Spleen (tissue), 7 donors: ENCODE measurements around the gene MC1R.

ENCODE experiments used
- CTCF ChIP-seq, 11 experiments: fragments of 200-600 bp in 7 of 11; fragments of 450-650 bp in 4 of 11; sonication (generic) in 4 of 11; IDR thresholded peaks in 8 of 11; conservative IDR thresholded peaks in 3 of 11; 1 replicate in 7 of 11; 2 replicates in 4 of 11; pipeline versions ENCODE4 v1.4.0 to v1.8.0; 2016 to 2021; ENCODE audit warnings: antibody characterized with exemption in 11 of 11, inconsistent platforms in 4 of 11, mild to moderate bottlenecking in 1 of 11
- POLR2A ChIP-seq, 3 donors: fragments of 450-650 bp; IDR thresholded peaks; one replicate each; pipeline ENCODE4 v1.5.1; 2017; ENCODE audit warnings: antibody characterized with exemption in 3 of 3, mild to moderate bottlenecking in 1 of 3
- POLR2AphosphoS5 ChIP-seq, 3 donors: sonication (generic); formaldehyde crosslinking; IDR thresholded peaks; one replicate each; pipeline ENCODE4 v1.5.1; 2017; ENCODE audit warnings: antibody characterized with exemption in 3 of 3
- donor health status: DM: no; HTN: no; CAD: no; lungs with moderate emphysema.
- donor health status: DM: no; HTN: no; CAD: no.
- donor health status: DM: no; HTN: no; CAD: no.

GRCh38 chr16:89958596-89958995 is 39.9 kb downstream of the MC1R start:
- TF ChIP-seq CTCF (IDR thresholded peaks at IDR 0.05 in 8 of 11, conservative IDR thresholded peaks at IDR 0.05 in 3 of 11) (no peak), POLR2AphosphoS5 (IDR thresholded peaks at IDR 0.05) (no peak), POLR2A (IDR thresholded peaks at IDR 0.05) (no peak)
